ENCODE measurements around the gene DCHS2. TPM values are rescaled to one million over a fixed set of nuclear protein-coding genes. Genes with fewer than 3 reads are reported as not detected.

Gene DCHS2
- total RNA-seq, 2 experiments from 2014 or later, result not detected

- Mint-ChIP-seq H3K9me3 (no peaks in the 10 kb centered on the region), H3K4me3 (no peak overlapping the region), H3K36me3 (ENCODE audit: low read depth) (no peaks in the 10 kb centered on the region), H3K4me1 (no peaks in the 10 kb centered on the region), H3K27me3 (no peaks in the 10 kb centered on the region), H3K27ac (no peak overlapping the region)
- DNase-seq, result no peak
- CTCF ChIA-PET, result no interaction called here
- POLR2A ChIA-PET, result no interaction called here
Measured at GRCh38 chr4:154307451-154307850, 184.1 kb downstream of the DCHS2 start.

GRCh38 chr4:154305616-154306015 lies 186.0 kb downstream of the DCHS2 start:
- Mint-ChIP-seq H3K36me3 (ENCODE audit: low read depth) (no peaks in the 10 kb centered on the region), H3K4me3 (no peak overlapping the region), H3K27me3 (no peaks in the 10 kb centered on the region), H3K27ac (no peak overlapping the region), H3K4me1 (no peaks in the 10 kb centered on the region), H3K9me3 (no peaks in the 10 kb centered on the region)
- ChIA-PET CTCF (no interaction called here), POLR2A (no interaction called here)
- DNase-seq, result no peak

- CTCF ChIA-PET, result no interaction called here
- H3K27me3 Mint-ChIP-seq, result no peaks in the 10 kb centered on the region
- no peak overlapping the region for H3K27ac Mint-ChIP-seq
- DNase-seq, result no peak
- no peak overlapping the region for H3K4me3 Mint-ChIP-seq
- H3K36me3 Mint-ChIP-seq (ENCODE audit: low read depth), result no peaks in the 10 kb centered on the region
- H3K4me1 Mint-ChIP-seq, result no peaks in the 10 kb centered on the region
- no peaks in the 10 kb centered on the region for H3K9me3 Mint-ChIP-seq
- POLR2A ChIA-PET, result no interaction called here
Measured at GRCh38 chr4:154304679-154305078, 186.9 kb downstream of the DCHS2 start.

- Mint-ChIP-seq H3K36me3 (ENCODE audit: low read depth) (no peaks in the 10 kb centered on the region), H3K9me3 (no peaks in the 10 kb centered on the region), H3K27ac (no peak overlapping the region), H3K4me1 (no peaks in the 10 kb centered on the region), H3K27me3 (no peaks in the 10 kb centered on the region), H3K4me3 (no peak overlapping the region)
- POLR2A ChIA-PET, result interaction anchor here (0.6 kb wide), 1 partner anchor 88 kb away, joined by 3 read pairs; no protein-coding TSS in a partner anchor
- no peak for DNase-seq
- CTCF ChIA-PET, result no interaction called here
Measured at GRCh38 chr4:154294652-154295350, 196.8 kb downstream of the DCHS2 start.

GRCh38 chr4:154293427-154293826 lies 198.2 kb downstream of the DCHS2 start:
- no peak overlapping the region for H3K4me3 Mint-ChIP-seq

GRCh38 chr4:154292589-154292988 lies 199.0 kb downstream of the DCHS2 start:
- no peaks in the 10 kb centered on the region for H3K27me3 Mint-ChIP-seq
- POLR2A ChIA-PET, result no interaction called here
- DNase-seq, result no peak
- H3K27ac Mint-ChIP-seq, result no peak overlapping the region
- H3K4me3 Mint-ChIP-seq, result no peak overlapping the region
- no peaks in the 10 kb centered on the region for H3K4me1 Mint-ChIP-seq
- no peaks in the 10 kb centered on the region for H3K9me3 Mint-ChIP-seq
- CTCF ChIA-PET, result no interaction called here
- H3K36me3 Mint-ChIP-seq (ENCODE audit: low read depth), result no peaks in the 10 kb centered on the region

More at GRCh38 chr4:154293427-154293826, 198.2 kb downstream of the DCHS2 start:
- H3K27me3 Mint-ChIP-seq, result no peaks in the 10 kb centered on the region
- POLR2A ChIA-PET, result no interaction called here
- no peak overlapping the region for H3K27ac Mint-ChIP-seq
- no peaks in the 10 kb centered on the region for H3K4me1 Mint-ChIP-seq
- CTCF ChIA-PET, result no interaction called here
- H3K36me3 Mint-ChIP-seq (ENCODE audit: low read depth), result no peaks in the 10 kb centered on the region
- DNase-seq, result no peak
- H3K9me3 Mint-ChIP-seq, result no peaks in the 10 kb centered on the region

GRCh38 chr4:154277172-154277571 lies 214.4 kb downstream of the DCHS2 start:
- CTCF ChIA-PET, result no interaction called here
- H3K27ac Mint-ChIP-seq, result no peak overlapping the region
- no peaks in the 10 kb centered on the region for H3K4me1 Mint-ChIP-seq
- no peaks in the 10 kb centered on the region for H3K36me3 Mint-ChIP-seq (ENCODE audit: low read depth)
- no peak overlapping the region for H3K4me3 Mint-ChIP-seq
- no peak for DNase-seq
- peaks cover 1% of the 10 kb centered on the region for H3K27me3 Mint-ChIP-seq
- H3K9me3 Mint-ChIP-seq, result no peaks in the 10 kb centered on the region
- POLR2A ChIA-PET, result no interaction called here

GRCh38 chr4:154276496-154276895 lies 215.1 kb downstream of the DCHS2 start:
- peaks cover 1% of the 10 kb centered on the region for H3K27me3 Mint-ChIP-seq
- H3K36me3 Mint-ChIP-seq (ENCODE audit: low read depth), result no peaks in the 10 kb centered on the region
- ChIA-PET POLR2A (no interaction called here), CTCF (no interaction called here)
- no peak overlapping the region for H3K27ac Mint-ChIP-seq
- H3K4me1 Mint-ChIP-seq, result no peaks in the 10 kb centered on the region
- no peak for DNase-seq
- no peaks in the 10 kb centered on the region for H3K9me3 Mint-ChIP-seq
- H3K4me3 Mint-ChIP-seq, result no peak overlapping the region

- Mint-ChIP-seq H3K4me1 (no peaks in the 10 kb centered on the region), H3K27me3 (no peaks in the 10 kb centered on the region), H3K4me3 (no peak overlapping the region), H3K27ac (no peak overlapping the region), H3K9me3 (no peaks in the 10 kb centered on the region), H3K36me3 (ENCODE audit: low read depth) (no peaks in the 10 kb centered on the region)
- ChIA-PET POLR2A (no interaction called here), CTCF (no interaction called here)
- DNase-seq, result no peak
Measured at GRCh38 chr4:154254999-154255398, 236.6 kb downstream of the DCHS2 start.

- Mint-ChIP-seq H3K27me3 (no peaks in the 10 kb centered on the region), H3K9me3 (no peaks in the 10 kb centered on the region), H3K27ac (no peak overlapping the region), H3K4me1 (no peaks in the 10 kb centered on the region), H3K36me3 (ENCODE audit: low read depth) (no peaks in the 10 kb centered on the region), H3K4me3 (no peak overlapping the region)
- no peak for DNase-seq
- ChIA-PET POLR2A (no interaction called here), CTCF (no interaction called here)
Measured at GRCh38 chr4:154234576-154234975, 257.0 kb downstream of the DCHS2 start.

GRCh38 chr4:154231806-154232478 lies 259.7 kb downstream of the DCHS2 start:
- Mint-ChIP-seq H3K36me3 (ENCODE audit: low read depth) (no peaks in the 10 kb centered on the region), H3K27ac (no peak overlapping the region), H3K4me1 (no peaks in the 10 kb centered on the region), H3K4me3 (no peak overlapping the region), H3K27me3 (no peaks in the 10 kb centered on the region), H3K9me3 (no peaks in the 10 kb centered on the region)
- CTCF ChIA-PET, result no interaction called here
- POLR2A ChIA-PET, result no interaction called here
- no peak for DNase-seq

GRCh38 chr4:154230723-154231122 lies 260.9 kb downstream of the DCHS2 start:
- H3K27me3 Mint-ChIP-seq, result no peaks in the 10 kb centered on the region

GRCh38 chr4:154230091-154230490 lies 261.5 kb downstream of the DCHS2 start:
- no peaks in the 10 kb centered on the region for H3K27me3 Mint-ChIP-seq
- CTCF ChIA-PET, result no interaction called here
- no peaks in the 10 kb centered on the region for H3K36me3 Mint-ChIP-seq (ENCODE audit: low read depth)
- no peak for DNase-seq
- POLR2A ChIA-PET, result no interaction called here
- no peak overlapping the region for H3K27ac Mint-ChIP-seq
- H3K4me3 Mint-ChIP-seq, result no peak overlapping the region
- no peaks in the 10 kb centered on the region for H3K9me3 Mint-ChIP-seq
- no peaks in the 10 kb centered on the region for H3K4me1 Mint-ChIP-seq

More at GRCh38 chr4:154230723-154231122, 260.9 kb downstream of the DCHS2 start:
- Mint-ChIP-seq H3K27ac (no peak overlapping the region), H3K4me1 (no peaks in the 10 kb centered on the region), H3K9me3 (no peaks in the 10 kb centered on the region), H3K4me3 (no peak overlapping the region), H3K36me3 (ENCODE audit: low read depth) (no peaks in the 10 kb centered on the region)
- no peak for DNase-seq
- ChIA-PET POLR2A (no interaction called here), CTCF (no interaction called here)

GRCh38 chr4:154222875-154223274 lies 268.7 kb downstream of the DCHS2 start:
- no peak for DNase-seq
- Mint-ChIP-seq H3K4me3 (no peak overlapping the region), H3K27ac (no peak overlapping the region), H3K4me1 (no peaks in the 10 kb centered on the region), H3K9me3 (peaks cover 5% of the 10 kb centered on the region), H3K27me3 (no peaks in the 10 kb centered on the region), H3K36me3 (ENCODE audit: low read depth) (no peaks in the 10 kb centered on the region)
- ChIA-PET CTCF (no interaction called here), POLR2A (no interaction called here)
